ENCODE measurements around the gene SLC35B1. TPM values are rescaled to one million over a fixed set of nuclear protein-coding genes. Genes with fewer than 3 reads are reported as not detected.
"Not testable (repeated sequence)": the region's sequence is repeated elsewhere in the genome, so short reads cannot be mapped to it uniquely, and the experiment has no call there.

Gene SLC35B1
- total RNA-seq, 1 experiment from 2014 or later, result 99.6 TPM

DNA sequence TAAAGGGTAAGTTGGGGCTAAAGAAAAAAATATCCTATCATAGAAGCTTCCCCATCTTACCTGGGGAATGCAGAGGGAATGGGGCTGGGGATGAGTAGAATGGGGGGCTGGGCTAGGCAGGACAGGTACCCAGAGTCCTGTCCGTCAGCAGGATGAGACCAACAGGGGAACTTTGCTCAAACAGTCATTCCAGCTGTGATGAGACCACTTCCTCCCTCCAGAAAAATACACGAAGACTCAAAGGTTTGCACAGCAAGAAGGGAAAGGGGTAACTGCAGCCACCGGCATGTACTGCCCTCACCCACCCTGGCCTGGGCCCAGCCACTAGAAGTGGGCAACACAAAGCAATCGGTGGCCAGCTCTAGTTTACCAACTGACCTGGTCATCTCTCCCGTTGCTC, 20.7 kb upstream of the SLC35B1 start:
- DNase-seq (ENCODE audit: unreplicated experiment), result no peak
- Mint-ChIP-seq H3K9me3 (ENCODE audit: unreplicated experiment) (no peaks in the 10 kb centered on the region), H3K36me3 (ENCODE audit: insufficient read depth, unreplicated experiment) (no peaks in the 10 kb centered on the region), H3K4me1 (ENCODE audit: insufficient read depth, unreplicated experiment) (no peaks in the 10 kb centered on the region), H3K27me3 (ENCODE audit: insufficient read depth, unreplicated experiment) (no peaks in the 10 kb centered on the region), H3K27ac (ENCODE audit: low read depth, unreplicated experiment) (no peak overlapping the region), H3K4me3 (ENCODE audit: unreplicated experiment) (no peak overlapping the region)
- POLR2A ChIA-PET, result no interaction called here
- no TSS peak for BruUV-seq (replicated peaks)
- TF ChIP-seq, protein P1, sequence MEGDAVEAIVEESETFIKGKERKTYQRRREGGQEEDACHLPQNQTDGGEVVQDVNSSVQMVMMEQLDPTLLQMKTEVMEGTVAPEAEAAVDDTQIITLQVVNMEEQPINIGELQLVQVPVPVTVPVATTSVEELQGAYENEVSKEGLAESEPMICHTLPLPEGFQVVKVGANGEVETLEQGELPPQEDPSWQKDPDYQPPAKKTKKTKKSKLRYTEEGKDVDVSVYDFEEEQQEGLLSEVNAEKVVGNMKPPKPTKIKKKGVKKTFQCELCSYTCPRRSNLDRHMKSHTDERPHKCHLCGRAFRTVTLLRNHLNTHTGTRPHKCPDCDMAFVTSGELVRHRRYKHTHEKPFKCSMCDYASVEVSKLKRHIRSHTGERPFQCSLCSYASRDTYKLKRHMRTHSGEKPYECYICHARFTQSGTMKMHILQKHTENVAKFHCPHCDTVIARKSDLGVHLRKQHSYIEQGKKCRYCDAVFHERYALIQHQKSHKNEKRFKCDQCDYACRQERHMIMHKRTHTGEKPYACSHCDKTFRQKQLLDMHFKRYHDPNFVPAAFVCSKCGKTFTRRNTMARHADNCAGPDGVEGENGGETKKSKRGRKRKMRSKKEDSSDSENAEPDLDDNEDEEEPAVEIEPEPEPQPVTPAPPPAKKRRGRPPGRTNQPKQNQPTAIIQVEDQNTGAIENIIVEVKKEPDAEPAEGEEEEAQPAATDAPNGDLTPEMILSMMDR (IDR thresholded peaks at IDR 0.05; ENCODE audit: unreplicated experiment), result no peak
- intact Hi-C loops (cut with micrococcal nuclease), result no loop called here
- CTCF ChIA-PET, result interaction anchor here (0.6 to 1.5 kb wide), 2 partner anchors 8 to 19 kb away, joined by 4 read pairs; no protein-coding TSS in a partner anchor

GRCh38 chr17:49727380-49727779, 19.6 kb upstream of the SLC35B1 start:
- POLR2A ChIA-PET, result no interaction called here
- no peaks in the 10 kb centered on the region for H3K9me3 Mint-ChIP-seq (ENCODE audit: unreplicated experiment)
- TF ChIP-seq, protein P1 (IDR thresholded peaks at IDR 0.05; ENCODE audit: unreplicated experiment), result no peak
- no TSS peak for BruUV-seq (replicated peaks)
- no peak overlapping the region for H3K4me3 Mint-ChIP-seq (ENCODE audit: unreplicated experiment)
- no peaks in the 10 kb centered on the region for H3K27me3 Mint-ChIP-seq (ENCODE audit: insufficient read depth, unreplicated experiment)
- intact Hi-C loops (cut with micrococcal nuclease), result no loop called here
- no peak overlapping the region for H3K27ac Mint-ChIP-seq (ENCODE audit: low read depth, unreplicated experiment)
- no peaks in the 10 kb centered on the region for H3K36me3 Mint-ChIP-seq (ENCODE audit: insufficient read depth, unreplicated experiment)
- DNase-seq (ENCODE audit: unreplicated experiment), result no peak
- CTCF ChIA-PET, result interaction anchor here (1.5 kb wide), 1 partner anchor 9 kb away, joined by 4 read pairs; no protein-coding TSS in a partner anchor
- H3K4me1 Mint-ChIP-seq (ENCODE audit: insufficient read depth, unreplicated experiment), result no peaks in the 10 kb centered on the region

GRCh38 chr17:49725452-49726130, 17.8 kb upstream of the SLC35B1 start:
- CTCF ChIA-PET, result interaction anchor here (0.6 kb wide), 1 partner anchor 168 kb away, joined by 3 read pairs; no protein-coding TSS in a partner anchor
- POLR2A ChIA-PET, result no interaction called here
- H3K27me3 Mint-ChIP-seq (ENCODE audit: insufficient read depth, unreplicated experiment), result no peaks in the 10 kb centered on the region
- no peaks in the 10 kb centered on the region for H3K9me3 Mint-ChIP-seq (ENCODE audit: unreplicated experiment)
- H3K4me3 Mint-ChIP-seq (ENCODE audit: unreplicated experiment), result no peak overlapping the region
- TF ChIP-seq, protein P1 (IDR thresholded peaks at IDR 0.05; ENCODE audit: unreplicated experiment), result no peak
- no peaks in the 10 kb centered on the region for H3K36me3 Mint-ChIP-seq (ENCODE audit: insufficient read depth, unreplicated experiment)
- no TSS peak for BruUV-seq (replicated peaks)
- intact Hi-C loops (cut with micrococcal nuclease), result no loop called here
- no peak overlapping the region for H3K27ac Mint-ChIP-seq (ENCODE audit: low read depth, unreplicated experiment)
- DNase-seq (ENCODE audit: unreplicated experiment), result no peak
- no peaks in the 10 kb centered on the region for H3K4me1 Mint-ChIP-seq (ENCODE audit: insufficient read depth, unreplicated experiment)

GRCh38 chr17:49724552-49724951, 16.8 kb upstream of the SLC35B1 start:
- H3K4me1 Mint-ChIP-seq (ENCODE audit: insufficient read depth, unreplicated experiment); H3K4me3 Mint-ChIP-seq (ENCODE audit: unreplicated experiment); H3K9me3 Mint-ChIP-seq (ENCODE audit: unreplicated experiment); H3K36me3 Mint-ChIP-seq (ENCODE audit: insufficient read depth, unreplicated experiment); DNase-seq (ENCODE audit: unreplicated experiment); H3K27ac Mint-ChIP-seq (ENCODE audit: low read depth, unreplicated experiment); H3K27me3 Mint-ChIP-seq (ENCODE audit: insufficient read depth, unreplicated experiment); BruUV-seq (replicated peaks); intact Hi-C loops (cut with micrococcal nuclease); POLR2A ChIA-PET: not testable (repeated sequence)
- CTCF ChIA-PET, result interaction anchor here (1.0 to 1.3 kb wide), 2 partner anchors 16 to 273 kb away, joined by 3 to 5 read pairs; no protein-coding TSS in a partner anchor

All from MCF 10A (cell line).